ENCODE results near the gene HS3ST5. TPM values are rescaled to one million over a fixed set of nuclear protein-coding genes. Genes with fewer than 3 reads are reported as not detected.
"Not testable (repeated sequence)": the region's sequence is repeated elsewhere in the genome, so short reads cannot be mapped to it uniquely, and the experiment has no call there.

HS3ST5 gene
- total RNA-seq, 1 experiment from 2014 or later, result 0.11 TPM

GRCh38 chr6:114100215-114100994, 242.4 kb downstream of the HS3ST5 start:
- DNase-seq (ENCODE audit: low read depth), result peak; percentile 62

- DNase-seq (ENCODE audit: low read depth), result peak; percentile 42
Observed at GRCh38 chr6:114096561-114097172, 246.2 kb downstream of the HS3ST5 start.

GRCh38 chr6:114092943-114093342, 249.9 kb downstream of the HS3ST5 start:
- no peak for DNase-seq (ENCODE audit: low read depth)

GRCh38 chr6:114090626-114091025, 252.2 kb downstream of the HS3ST5 start:
- DNase-seq (ENCODE audit: low read depth), result no peak

- DNase-seq (ENCODE audit: low read depth), result no peak
Observed at GRCh38 chr6:114087496-114087895, 255.3 kb downstream of the HS3ST5 start.

- DNase-seq (ENCODE audit: low read depth), result peak; percentile 63
Observed at GRCh38 chr6:114085211-114085610, 257.6 kb downstream of the HS3ST5 start.

GRCh38 chr6:114084327-114084890, 258.4 kb downstream of the HS3ST5 start:
- peak; percentile 29 for DNase-seq (ENCODE audit: low read depth)

GRCh38 chr6:114083251-114083650, 259.6 kb downstream of the HS3ST5 start:
- no peak for DNase-seq (ENCODE audit: low read depth)

GRCh38 chr6:114081730-114082129, 261.1 kb downstream of the HS3ST5 start:
- no peak for DNase-seq (ENCODE audit: low read depth)

- peak; percentile 54 for DNase-seq (ENCODE audit: low read depth)
Observed at GRCh38 chr6:114080891-114081510, 261.8 kb downstream of the HS3ST5 start.

GRCh38 chr6:114080410-114080809, 262.4 kb downstream of the HS3ST5 start:
- not testable (repeated sequence) for DNase-seq (ENCODE audit: low read depth)

GRCh38 chr6:114075777-114076176, 267.0 kb downstream of the HS3ST5 start:
- no peak for DNase-seq (ENCODE audit: low read depth)

- DNase-seq (ENCODE audit: low read depth), result no peak
Observed at GRCh38 chr6:114075300-114075699, 267.5 kb downstream of the HS3ST5 start.

- DNase-seq (ENCODE audit: low read depth), result no peak
Observed at GRCh38 chr6:114068771-114069170, 274.1 kb downstream of the HS3ST5 start.

- no peak for DNase-seq (ENCODE audit: low read depth)
Observed at GRCh38 chr6:114068116-114068515, 274.7 kb downstream of the HS3ST5 start.

GRCh38 chr6:114064862-114065261, 278.0 kb downstream of the HS3ST5 start:
- no peak for DNase-seq (ENCODE audit: low read depth)

- peak; percentile 19 for DNase-seq (ENCODE audit: low read depth)
Observed at GRCh38 chr6:114063956-114064355, 278.9 kb downstream of the HS3ST5 start.

GRCh38 chr6:114062199-114062598, 280.6 kb downstream of the HS3ST5 start:
- DNase-seq (ENCODE audit: low read depth), result no peak

GRCh38 chr6:114061741-114062140, 281.1 kb downstream of the HS3ST5 start:
- DNase-seq (ENCODE audit: low read depth), result no peak

- DNase-seq (ENCODE audit: low read depth), result no peak
Observed at GRCh38 chr6:114061116-114061515, 281.7 kb downstream of the HS3ST5 start.

GRCh38 chr6:114058435-114058834, 284.4 kb downstream of the HS3ST5 start:
- DNase-seq (ENCODE audit: low read depth), result no peak

- no peak for DNase-seq (ENCODE audit: low read depth)
Observed at GRCh38 chr6:114055763-114056162, 287.1 kb downstream of the HS3ST5 start.
